NCI-H82 (cell line): ENCODE results near the gene RASIP1.
"Not testable (repeated sequence)": the region's sequence is repeated elsewhere in the genome, so short reads cannot be mapped to it uniquely, and the experiment has no call there.

Source experiments
- DNase-seq: peaks from one replicate; lab custom pipeline; 2025; lab: John Stamatoyannopoulos, UW

Gene RASIP1

GRCh38 chr19:48740164-48740972 is at the start of gene RASIP1:
Gene RASIP1, minus strand, starts transcription at chr19:48740610. Its CDS starts 328 bp downstream, at chr19:48740282.
- DNase-seq: no peak

- not testable (repeated sequence) for DNase-seq
Observed at GRCh38 chr19:48787331-48787730, 46.9 kb upstream of the RASIP1 start.

- not testable (repeated sequence) for DNase-seq
Observed at GRCh38 chr19:48786422-48786821, 46.0 kb upstream of the RASIP1 start.

GRCh38 chr19:48784527-48784926 is 44.1 kb upstream of the RASIP1 start:
- no peak for DNase-seq

- no peak for DNase-seq
Observed at GRCh38 chr19:48780631-48781391, 40.4 kb upstream of the RASIP1 start.

GRCh38 chr19:48779636-48780035 is 39.2 kb upstream of the RASIP1 start:
- peak; percentile 35 for DNase-seq

GRCh38 chr19:48777720-48778119 is 37.3 kb upstream of the RASIP1 start:
- no peak for DNase-seq

- no peak for DNase-seq
Observed at GRCh38 chr19:48777139-48777538, 36.7 kb upstream of the RASIP1 start.

GRCh38 chr19:48772503-48772953 is 32.1 kb upstream of the RASIP1 start:
- DNase-seq: no peak

- no peak for DNase-seq
Observed at GRCh38 chr19:48770734-48771472, 30.5 kb upstream of the RASIP1 start.

GRCh38 chr19:48770266-48770665 is 29.9 kb upstream of the RASIP1 start:
- DNase-seq: no peak

- no peak for DNase-seq
Observed at GRCh38 chr19:48768994-48769713, 28.7 kb upstream of the RASIP1 start.

GRCh38 chr19:48768171-48768753 is 27.9 kb upstream of the RASIP1 start:
- DNase-seq: not testable (repeated sequence)

GRCh38 chr19:48765816-48766215 is 25.4 kb upstream of the RASIP1 start:
- not testable (repeated sequence) for DNase-seq

- no peak for DNase-seq
Observed at GRCh38 chr19:48760504-48761205, 20.2 kb upstream of the RASIP1 start.

- no peak for DNase-seq
Observed at GRCh38 chr19:48757741-48758144, 17.3 kb upstream of the RASIP1 start.

GRCh38 chr19:48757089-48757675 is 16.8 kb upstream of the RASIP1 start:
- DNase-seq: no peak

GRCh38 chr19:48756686-48757085 is 16.3 kb upstream of the RASIP1 start:
- no peak for DNase-seq

GRCh38 chr19:48756212-48756611 is 15.8 kb upstream of the RASIP1 start:
- no peak for DNase-seq

GRCh38 chr19:48755787-48756186 is 15.4 kb upstream of the RASIP1 start:
- no peak for DNase-seq
